Cardiac ventricle fibroblast (primary cell): Measurements from ENCODE around the gene ADSS2. TPM values are rescaled to one million over a fixed set of nuclear protein-coding genes. Genes with fewer than 3 reads are reported as not detected.

ENCODE experiments used
- total RNA-seq: library from RNA; depleted of rRNA; stranded (reverse); fragments of >200 nt; gene quantifications from 2 replicates; pipeline ENCODE4 v1.2.3, GENCODE V29; 2015

Gene ADSS2
- total RNA-seq: 22.1 and 22.5 TPM in 2 replicates

GRCh38 chr1:244451539-244451950 lies at the start of gene ADSS2:
ADSS2 (minus strand) TSS chr1:244451909; CDS start chr1:244451817, 92 bp downstream.

GRCh38 chr1:244461245-244462071 lies 9.7 kb upstream of the ADSS2 start, which contains the start of gene CATSPERE:
CATSPERE (plus strand) TSS chr1:244461273; CDS start chr1:244461430, 157 bp downstream.

Other genes starting within 250 kb of the ADSS2 start
- gene CATSPERE, start 9.4 kb upstream of the ADSS2 start, total RNA-seq: 0.31 and 0.83 TPM in 2 replicates
- gene DESI2, start 201.2 kb upstream of the ADSS2 start, total RNA-seq: 29.0 and 33.2 TPM in 2 replicates